Neural progenitor cell (in vitro differentiated cells): ENCODE results near the gene TMEM127.

ENCODE experiments used
- EZH2 ChIP-seq: fragments of 200-600 bp; sonication (generic); IDR thresholded peaks from 2 replicates; pipeline ENCODE4 v1.6.1; 2017; ENCODE audit warnings: antibody characterized with exemption, mild to moderate bottlenecking, moderate library complexity
- TF ChIP-seq, protein P1 (sequence below): fragments of 200-600 bp; sonication (generic); IDR thresholded peaks from 2 replicates; pipeline ENCODE4 v1.5.1; 2017; ENCODE audit warnings: antibody characterized with exemption, mild to moderate bottlenecking

DNA sequence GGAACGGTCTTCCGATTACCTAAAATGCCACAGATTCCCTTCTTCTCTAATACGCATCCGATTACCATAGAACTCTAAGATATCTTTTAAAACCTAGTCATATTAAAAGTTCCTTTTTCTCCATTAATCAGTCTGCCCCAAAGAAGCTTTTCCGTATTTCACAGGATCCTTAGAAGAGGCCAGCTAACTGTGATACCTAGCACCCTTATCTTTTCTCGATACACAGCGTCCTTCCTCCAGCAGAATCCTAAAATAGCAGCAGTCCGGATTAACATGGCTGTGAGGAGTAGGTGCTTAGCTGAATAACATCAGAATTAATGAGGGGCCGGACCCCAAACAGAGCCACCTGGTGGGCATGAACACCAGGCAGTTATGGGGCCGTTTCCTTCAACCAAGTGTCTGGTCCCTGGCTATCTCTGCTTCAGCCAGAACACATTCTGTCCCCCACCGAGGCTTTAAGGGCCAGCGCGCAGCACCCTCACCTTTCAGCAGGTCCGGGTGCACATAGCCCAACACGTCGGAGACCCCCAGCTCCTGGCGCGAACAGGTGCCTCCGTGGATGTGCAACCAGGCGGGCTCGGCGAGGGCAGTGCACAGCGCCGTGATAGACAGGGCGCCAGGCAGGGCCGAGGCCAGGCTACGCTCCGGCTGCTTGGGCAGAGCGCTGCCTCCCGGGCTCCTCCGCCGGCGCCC lies 995 bp downstream of the TMEM127 start:
- TF ChIP-seq, protein P1, sequence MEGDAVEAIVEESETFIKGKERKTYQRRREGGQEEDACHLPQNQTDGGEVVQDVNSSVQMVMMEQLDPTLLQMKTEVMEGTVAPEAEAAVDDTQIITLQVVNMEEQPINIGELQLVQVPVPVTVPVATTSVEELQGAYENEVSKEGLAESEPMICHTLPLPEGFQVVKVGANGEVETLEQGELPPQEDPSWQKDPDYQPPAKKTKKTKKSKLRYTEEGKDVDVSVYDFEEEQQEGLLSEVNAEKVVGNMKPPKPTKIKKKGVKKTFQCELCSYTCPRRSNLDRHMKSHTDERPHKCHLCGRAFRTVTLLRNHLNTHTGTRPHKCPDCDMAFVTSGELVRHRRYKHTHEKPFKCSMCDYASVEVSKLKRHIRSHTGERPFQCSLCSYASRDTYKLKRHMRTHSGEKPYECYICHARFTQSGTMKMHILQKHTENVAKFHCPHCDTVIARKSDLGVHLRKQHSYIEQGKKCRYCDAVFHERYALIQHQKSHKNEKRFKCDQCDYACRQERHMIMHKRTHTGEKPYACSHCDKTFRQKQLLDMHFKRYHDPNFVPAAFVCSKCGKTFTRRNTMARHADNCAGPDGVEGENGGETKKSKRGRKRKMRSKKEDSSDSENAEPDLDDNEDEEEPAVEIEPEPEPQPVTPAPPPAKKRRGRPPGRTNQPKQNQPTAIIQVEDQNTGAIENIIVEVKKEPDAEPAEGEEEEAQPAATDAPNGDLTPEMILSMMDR: peak; percentile 57
- TF ChIP-seq EZH2: no peak
